T-cell (primary cell): Measurements from ENCODE around the gene POLRMT. TPM values are rescaled to one million over a fixed set of nuclear protein-coding genes. Genes with fewer than 3 reads are reported as not detected.
A peak's percentile ranks its signal among the peaks of the same experiment; 100 is the strongest.

Experiments
- ATAC-seq, 4 experiments: fragments of 200-7000 bp in 3 of 4; fragments of 150-1000 bp in 1 of 4; cut with Tn5 transposase; replicated peaks in 1 of 4; 1 replicate in 3 of 4; 2 replicates in 1 of 4; pipeline ENCODE4 v1.10.0; 2021; ENCODE audit warnings: moderate library complexity in 3 of 4, mild to moderate bottlenecking in 2 of 4, moderate number of reproducible peaks in 1 of 4
- CTCF ChIA-PET, 2 donors: fragments of 300-600 bp; sonication (Branson Sonifier 250); formaldehyde crosslinking; loops; one replicate each; lab custom pipeline; 2022; ENCODE audit warnings: antibody characterized with exemption in 2 of 2; lab: Charles Lee
- POLR2A ChIA-PET, 2 donors: fragments of 300-600 bp; sonication (Branson Sonifier 250); formaldehyde crosslinking; loops; one replicate each; lab custom pipeline; 2022; ENCODE audit warnings: antibody characterized with exemption in 2 of 2; lab: Charles Lee
- DNase-seq, 35 experiments: peaks; one replicate each; pipeline versions ENCODE4 v3.0.0 to v3.0.0-alpha.2; 2013 to 2023
- H3K27ac ChIP-seq: one replicate; pipeline ENCODE4 v1.5.1; 2013; ENCODE audit warnings: low read length
- H3K27me3 ChIP-seq, 2 experiments: replicated peaks in 1 of 2; 1 replicate in 1 of 2; 2 replicates in 1 of 2; pipeline versions ENCODE4 v1.6.1 to v1.7.0; 2013; ENCODE audit warnings: low read length in 1 of 2, mixed read lengths in 1 of 2; ENCODE audit not compliant: control insufficient read depth in 2 of 2, insufficient read depth in 2 of 2; ENCODE audit errors: extremely low read depth in 1 of 2
- H3K36me3 ChIP-seq, 2 donors: 1 replicate in 1 of 2; 2 replicates in 1 of 2; pipeline versions ENCODE4 v1.6.1 to v1.7.0; 2013; ENCODE audit warnings: low read length in 1 of 2; ENCODE audit not compliant: control insufficient read depth in 2 of 2, insufficient read depth in 1 of 2; ENCODE audit errors: extremely low read depth in 1 of 2
- H3K4me1 ChIP-seq, 2 experiments: 1 replicate in 1 of 2; 2 replicates in 1 of 2; pipeline versions ENCODE4 v1.6.1 to v1.7.0; 2013; ENCODE audit warnings: low read length in 2 of 2, mixed read lengths in 1 of 2; ENCODE audit not compliant: insufficient read depth in 2 of 2, control insufficient read depth in 1 of 2; ENCODE audit errors: extremely low read depth in 1 of 2
- H3K4me3 ChIP-seq, 2 donors: 1 replicate in 1 of 2; 2 replicates in 1 of 2; pipeline versions ENCODE4 v1.5.1 to v1.7.0; 2013; ENCODE audit warnings: mild to moderate bottlenecking in 2 of 2, low read length in 1 of 2, moderate library complexity in 1 of 2; ENCODE audit not compliant: control insufficient read depth in 1 of 2; ENCODE audit errors: extremely low read depth in 1 of 2
- H3K9me3 ChIP-seq: 2 replicates; pipeline ENCODE4 v1.7.0; 2013
- H3K27ac Mint-ChIP-seq, 2 donors: one replicate each; pipeline ENCODE4 v1.8.0; 2020 to 2021; ENCODE audit warnings: mild to moderate bottlenecking in 2 of 2, mixed read lengths in 2 of 2
- H3K27me3 Mint-ChIP-seq, 2 donors: one replicate each; pipeline ENCODE4 v1.8.0; 2021 to 2022; ENCODE audit warnings: mixed read lengths in 2 of 2
- H3K36me3 Mint-ChIP-seq: one replicate; pipeline ENCODE4 v1.8.0; 2021; ENCODE audit warnings: mixed read lengths
- H3K4me1 Mint-ChIP-seq, 3 donors: one replicate each; pipeline ENCODE4 v1.8.0; 2020 to 2022; ENCODE audit warnings: mixed read lengths in 3 of 3, mild to moderate bottlenecking in 1 of 3
- H3K4me3 Mint-ChIP-seq, 3 donors: one replicate each; pipeline ENCODE4 v1.8.0; 2020 to 2022; ENCODE audit warnings: mild to moderate bottlenecking in 3 of 3, mixed read lengths in 3 of 3, moderate library complexity in 3 of 3
- H3K9me3 Mint-ChIP-seq, 3 donors: one replicate each; pipeline ENCODE4 v1.8.0; 2020 to 2022; ENCODE audit warnings: mixed read lengths in 3 of 3
- WGBS: methylation state at CpG from one replicate; pipeline ENCODE4 v1.1.5; 2013; ENCODE audit warnings: missing lambda C conversion rate; ENCODE audit not compliant: insufficient coverage; 5-methylcytosine and 5-hydroxymethylcytosine counted together
- total RNA-seq, 35 experiments: library from RNA in 6 of 35; stranded (reverse) in 6 of 35; fragments of 120-200 nt in 1 of 35; gene quantifications; one replicate each; pipeline versions ENCODE4 v1.2.1 to v1.2.4 and lab custom pipeline; 2013 to 2026

POLRMT gene
- total RNA-seq: 100 to 1,000 TPM in 3 of 5 donors, 10 to 100 TPM in 2; 61.3 to 118 (median 103) TPM
- total RNA-seq (2013): 51.5 TPM
- 50.5 to 122 (median 81.0) reads per million in 29 experiments for total RNA-seq (lab: John Stamatoyannopoulos, UW)

- Mint-ChIP-seq H3K4me1 (peaks cover 34 to 42% (median 36%) of the 10 kb centered on the region in 3 donors), H3K9me3 (no peaks in the 10 kb centered on the region), H3K4me3 (peak within 1 kb of the TSS; percentile 81 to 92 (median 91)), H3K27ac (peak within 1 kb of the TSS; percentile 92 to 93), H3K27me3 (no peaks in the 10 kb centered on the region), H3K36me3 (peaks cover 13% of the 10 kb centered on the region)
- ChIA-PET POLR2A (interaction anchor here in 1 of 2 donors (0.6 kb wide), 1 partner anchor 846 kb away, joined by 5 read pairs; the partner anchor contains the start of gene C19orf25), CTCF (interaction anchor here in 1 of 2 donors (0.7 kb wide), 1 partner anchor 44 kb away, joined by 3 read pairs; no protein-coding TSS in a partner anchor)
- under 1% methylated on average over 66 of the region's 67 CpGs for WGBS
- ATAC-seq (peak; percentile 95 to 98 (median 97)), DNase-seq (peak; percentile 88 to 99 (median 93))
- Histone ChIP-seq H3K27me3 (no peaks in the 10 kb centered on the region), H3K4me1 (peaks cover 2 to 43% of the 10 kb centered on the region in 2 experiments), H3K27ac (peak within 1 kb of the TSS; percentile 66), H3K9me3 (no peaks in the 10 kb centered on the region), H3K4me3 (peak within 1 kb of the TSS; percentile 86), H3K36me3 (peaks cover 3 to 13% of the 10 kb centered on the region in 2 donors)
Measured at GRCh38 chr19:633068-633785, at the start of gene POLRMT. Gene POLRMT (minus strand): TSS chr19:633537. CDS start chr19:633512, 25 bp downstream.

- Mint-ChIP-seq H3K9me3 (no peaks in the 10 kb centered on the region), H3K4me1 (peaks cover 4 to 7% (median 7%) of the 10 kb centered on the region in 3 donors), H3K27ac (no peak overlapping the region), H3K27me3 (peaks cover 0 to 3% of the 10 kb centered on the region in 2 donors), H3K4me3 (no peak overlapping the region), H3K36me3 (no peaks in the 10 kb centered on the region)
- H3K27ac ChIP-seq: no peak overlapping the region
- no peaks in the 10 kb centered on the region for H3K36me3 ChIP-seq
- no peak for DNase-seq
- ChIA-PET CTCF (no interaction called here), POLR2A (interaction anchor here in 1 of 2 donors (0.7 kb wide), 1 partner anchor 76 kb away, joined by 8 read pairs; no protein-coding TSS in a partner anchor)
- H3K9me3 ChIP-seq: no peaks in the 10 kb centered on the region
- ATAC-seq: no peak
- 95% methylated on average over 16 of the region's 25 CpGs for WGBS
- no peak overlapping the region for H3K4me3 ChIP-seq
- peaks cover 5 to 23% of the 10 kb centered on the region in 2 experiments for H3K4me1 ChIP-seq
- peaks cover 0 to 6% of the 10 kb centered on the region in 2 experiments for H3K27me3 ChIP-seq
Measured at GRCh38 chr19:682678-683320, 49.5 kb upstream of the POLRMT start.

DNA sequence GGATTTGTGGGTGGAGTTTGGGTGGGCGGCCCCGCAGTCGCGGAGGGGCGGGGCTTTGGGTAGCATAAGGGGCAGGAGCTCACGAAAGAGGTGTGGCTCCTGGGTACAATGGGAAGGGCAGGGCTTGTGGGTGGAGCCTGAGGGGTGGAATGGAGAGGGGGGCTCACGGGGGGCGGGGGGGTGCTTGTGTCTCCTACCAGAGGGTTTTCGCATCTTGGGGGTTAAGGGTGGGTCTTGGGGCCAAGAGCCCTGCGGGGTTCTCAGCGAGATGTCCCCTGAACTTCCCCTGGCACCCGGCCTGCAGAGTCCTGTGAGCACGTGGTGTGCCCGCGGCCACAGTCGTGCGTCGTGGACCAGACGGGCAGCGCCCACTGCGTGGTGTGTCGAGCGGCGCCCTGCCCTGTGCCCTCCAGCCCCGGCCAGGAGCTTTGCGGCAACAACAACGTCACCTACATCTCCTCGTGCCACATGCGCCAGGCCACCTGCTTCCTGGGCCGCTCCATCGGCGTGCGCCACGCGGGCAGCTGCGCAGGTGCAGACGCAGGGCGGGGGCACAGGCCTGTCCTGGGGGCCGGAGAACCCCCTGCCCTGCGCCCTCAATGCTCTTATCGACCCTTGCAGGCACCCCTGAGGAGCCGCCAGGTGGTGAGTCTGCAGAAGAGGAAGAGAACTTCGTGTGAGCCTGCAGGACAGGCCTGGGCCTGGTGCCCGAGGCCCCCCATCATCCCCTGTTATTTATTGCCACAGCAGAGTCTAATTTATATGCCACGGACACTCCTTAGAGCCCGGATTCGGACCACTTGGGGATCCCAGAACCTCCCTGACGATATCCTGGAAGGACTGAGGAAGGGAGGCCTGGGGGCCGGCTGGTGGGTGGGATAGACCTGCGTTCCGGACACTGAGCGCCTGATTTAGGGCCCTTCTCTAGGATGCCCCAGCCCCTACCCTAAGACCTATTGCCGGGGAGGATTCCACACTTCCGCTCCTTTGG, 48.0 kb upstream of the POLRMT start:
- DNase-seq: peak in 23 of 35 experiments; percentile 30 to 94 (median 88)
- Mint-ChIP-seq H3K4me1 (peaks cover 4 to 7% (median 7%) of the 10 kb centered on the region in 3 donors), H3K36me3 (no peaks in the 10 kb centered on the region), H3K27me3 (peaks cover 0 to 5% of the 10 kb centered on the region in 2 donors), H3K27ac (peak overlapping the region; percentile 97 to 100), H3K4me3 (peak overlapping the region; percentile 70 to 90 (median 89)), H3K9me3 (no peaks in the 10 kb centered on the region)
- CTCF ChIA-PET: interaction anchor here in 1 of 2 donors (0.6 kb wide), 1 partner anchor 146 kb away, joined by 3 read pairs; the partner anchor contains the start of gene AZU1
- H3K9me3 ChIP-seq: no peaks in the 10 kb centered on the region
- H3K36me3 ChIP-seq: no peaks in the 10 kb centered on the region
- ATAC-seq: no peak
- H3K27me3 ChIP-seq: peaks cover 0 to 20% of the 10 kb centered on the region in 2 experiments
- peak overlapping the region; percentile 76 for H3K27ac ChIP-seq
- peaks cover 5 to 27% of the 10 kb centered on the region in 2 experiments for H3K4me1 ChIP-seq
- POLR2A ChIA-PET: interaction anchor here in 1 of 2 donors (0.5 to 1.0 kb wide), 2 partner anchors 21 to 594 kb away, joined by 7 to 8 read pairs; partner anchors contain the start of gene FAM174C
- WGBS: 28% methylated on average over 37 of the region's 54 CpGs
- peak overlapping the region in 1 of 2 donors; percentile 59 for H3K4me3 ChIP-seq

- Histone ChIP-seq H3K36me3 (no peaks in the 10 kb centered on the region), H3K27ac (peak overlapping the region; percentile 76), H3K27me3 (peaks cover 0 to 26% of the 10 kb centered on the region in 2 experiments), H3K4me1 (peaks cover 5 to 31% of the 10 kb centered on the region in 2 experiments), H3K9me3 (no peaks in the 10 kb centered on the region), H3K4me3 (peak overlapping the region; percentile 59 to 64)
- Mint-ChIP-seq H3K27me3 (peaks cover 0 to 10% of the 10 kb centered on the region in 2 donors), H3K4me3 (peak overlapping the region; percentile 70 to 90 (median 89)), H3K9me3 (no peaks in the 10 kb centered on the region), H3K36me3 (no peaks in the 10 kb centered on the region), H3K27ac (peak overlapping the region; percentile 97 to 100), H3K4me1 (peaks cover 5 to 9% (median 7%) of the 10 kb centered on the region in 3 donors)
- ChIA-PET POLR2A (interaction anchor here in 1 of 2 donors (0.5 to 1.0 kb wide), 2 partner anchors 20 to 595 kb away, joined by 7 to 8 read pairs; partner anchors contain the start of gene FAM174C), CTCF (interaction anchor here (0.6 to 0.7 kb wide), 2 partner anchors 147 to 992 kb away, joined by 3 to 4 read pairs; partner anchors contain the start of gene AZU1 (in 1 of the 2))
- under 1% methylated on average over 62 of the region's 70 CpGs for WGBS
- DNase-seq (peak; percentile 96 to 100 (median 100)), ATAC-seq (peak; percentile 80 to 86 (median 83))
Measured at GRCh38 chr19:680287-681028, 47.1 kb upstream of the POLRMT start.
